Left kidney (tissue), 2 donors: Measurements from ENCODE around the gene FOXO3. TPM values are rescaled to one million over a fixed set of nuclear protein-coding genes. Genes with fewer than 3 reads are reported as not detected.
"Not testable (repeated sequence)": the region's sequence is repeated elsewhere in the genome, so short reads cannot be mapped to it uniquely, and the experiment has no call there.

ENCODE experiments used
- DNase-seq: peaks from one replicate; pipeline ENCODE4 v3.0.0-alpha.2; 2013
- polyA plus RNA-seq: library from polyadenylated mRNA; unstranded; fragments of 120-200 nt; gene quantifications from one replicate; pipeline ENCODE4 v1.2.1, GENCODE V29; 2013; ENCODE audit not compliant: insufficient read length

FOXO3 gene
- polyA plus RNA-seq, 1 donor, result 51.8 TPM

DNA sequence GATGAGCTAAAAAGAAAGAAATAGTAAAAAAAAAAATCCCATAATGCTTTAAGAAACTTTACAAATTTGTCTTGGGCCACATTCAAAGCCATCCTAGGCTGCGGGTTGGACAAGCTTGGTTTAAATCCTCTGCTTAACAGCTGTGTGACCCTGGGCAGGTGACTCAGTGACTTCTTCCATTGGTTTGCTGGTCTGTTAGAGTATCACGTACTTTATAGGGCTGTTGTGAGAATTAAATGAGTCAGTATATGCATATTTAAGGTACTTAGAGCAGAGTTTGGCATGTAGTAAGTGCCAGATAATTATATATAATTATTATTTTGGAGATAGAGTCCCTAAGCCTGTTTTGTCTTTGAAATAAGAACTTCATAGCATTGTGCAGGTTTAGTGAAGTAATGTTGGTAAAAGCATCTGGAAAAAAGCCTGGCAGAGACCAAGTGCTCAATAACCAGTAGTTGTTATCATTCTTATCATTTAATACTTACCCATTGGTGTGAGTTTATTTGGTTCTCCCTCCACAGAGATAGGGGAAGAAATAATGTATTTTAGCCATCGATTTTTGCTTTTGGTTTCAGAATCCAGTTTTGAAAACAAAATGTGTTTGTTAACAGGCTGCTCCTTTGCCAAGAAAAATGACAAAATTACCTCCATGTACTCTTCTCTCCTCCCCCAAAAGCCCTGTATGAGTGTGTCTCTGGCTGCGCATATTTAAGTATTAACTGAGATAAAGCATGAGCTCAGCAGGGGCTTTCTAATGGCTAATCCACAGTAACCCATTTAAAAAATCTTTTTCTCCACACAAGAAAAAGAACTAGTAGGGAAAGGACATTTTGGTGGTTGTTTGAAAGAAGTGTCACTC lies 67.2 kb downstream of the FOXO3 start:
- no peak for DNase-seq

DNA sequence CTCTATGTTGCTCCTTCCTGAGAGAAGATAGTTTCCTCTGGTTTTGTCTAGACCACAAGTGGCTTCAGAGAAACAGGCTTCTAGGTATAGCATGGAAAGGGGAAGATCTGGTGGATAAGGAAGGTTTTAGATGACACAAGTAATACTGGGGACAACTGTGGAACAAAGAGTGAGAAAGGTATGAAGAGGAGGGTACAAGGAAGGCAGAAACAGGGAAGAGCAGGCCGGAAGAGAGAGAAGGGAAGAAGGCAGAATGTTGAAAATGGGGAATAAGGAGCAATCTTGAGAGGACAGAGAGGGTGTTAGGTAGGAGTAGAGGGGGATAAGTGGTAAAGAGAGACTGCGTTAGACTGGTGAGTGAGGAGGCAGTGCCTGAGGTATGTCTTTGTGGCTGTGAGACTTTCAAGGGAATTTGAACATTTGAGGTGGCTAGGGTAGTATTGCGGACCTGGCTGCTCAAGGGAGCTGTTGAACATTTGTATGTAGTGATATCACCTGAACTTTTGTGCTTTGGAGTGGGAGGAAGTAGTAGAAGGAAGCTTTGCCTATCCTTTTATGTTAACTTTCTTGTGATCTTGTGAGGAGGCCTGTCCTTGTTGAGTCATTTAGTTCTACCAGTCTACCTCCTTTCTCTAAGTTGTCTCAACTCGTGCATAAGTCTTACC lies 69.5 kb downstream of the FOXO3 start:
- DNase-seq, result no peak

DNA sequence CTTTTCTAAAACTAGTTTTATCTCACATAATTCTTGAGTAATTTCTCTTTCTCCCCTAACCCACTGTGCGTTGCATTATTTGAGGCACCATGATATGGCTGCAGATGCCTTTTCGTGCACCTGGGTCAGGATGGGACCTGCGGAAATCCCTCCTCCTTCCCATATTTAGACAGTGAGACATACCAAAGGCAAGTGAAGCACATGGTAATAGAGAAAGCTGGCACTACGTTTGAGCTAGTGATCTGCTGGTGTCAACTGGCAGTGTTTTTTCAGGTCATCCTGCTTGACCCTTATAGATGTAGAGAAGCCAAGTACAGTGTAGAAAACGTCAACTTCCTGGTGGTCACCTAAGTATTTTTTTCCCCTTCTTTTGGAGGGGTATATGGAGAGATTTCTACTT lies 71.7 kb downstream of the FOXO3 start:
- DNase-seq, result no peak

DNA sequence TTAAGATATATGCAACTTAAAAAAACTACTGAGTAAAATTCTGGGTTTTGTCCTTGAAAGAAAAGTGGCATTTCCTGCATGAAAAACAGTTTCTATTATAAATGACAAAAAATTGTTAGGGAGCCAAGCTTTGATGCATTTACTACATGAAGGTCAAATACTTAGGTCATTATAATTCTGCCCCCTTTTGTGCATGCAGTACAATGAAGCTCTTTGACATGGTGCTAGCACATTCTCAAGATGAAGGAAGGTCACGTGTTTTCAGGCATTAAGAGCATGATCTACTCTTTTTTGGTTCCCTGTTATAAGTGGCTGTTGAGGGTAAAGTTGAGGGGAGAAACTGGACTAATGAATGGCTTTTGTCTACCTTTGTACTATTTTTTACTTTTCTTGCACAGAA lies 72.7 kb downstream of the FOXO3 start:
- DNase-seq, result no peak

DNA sequence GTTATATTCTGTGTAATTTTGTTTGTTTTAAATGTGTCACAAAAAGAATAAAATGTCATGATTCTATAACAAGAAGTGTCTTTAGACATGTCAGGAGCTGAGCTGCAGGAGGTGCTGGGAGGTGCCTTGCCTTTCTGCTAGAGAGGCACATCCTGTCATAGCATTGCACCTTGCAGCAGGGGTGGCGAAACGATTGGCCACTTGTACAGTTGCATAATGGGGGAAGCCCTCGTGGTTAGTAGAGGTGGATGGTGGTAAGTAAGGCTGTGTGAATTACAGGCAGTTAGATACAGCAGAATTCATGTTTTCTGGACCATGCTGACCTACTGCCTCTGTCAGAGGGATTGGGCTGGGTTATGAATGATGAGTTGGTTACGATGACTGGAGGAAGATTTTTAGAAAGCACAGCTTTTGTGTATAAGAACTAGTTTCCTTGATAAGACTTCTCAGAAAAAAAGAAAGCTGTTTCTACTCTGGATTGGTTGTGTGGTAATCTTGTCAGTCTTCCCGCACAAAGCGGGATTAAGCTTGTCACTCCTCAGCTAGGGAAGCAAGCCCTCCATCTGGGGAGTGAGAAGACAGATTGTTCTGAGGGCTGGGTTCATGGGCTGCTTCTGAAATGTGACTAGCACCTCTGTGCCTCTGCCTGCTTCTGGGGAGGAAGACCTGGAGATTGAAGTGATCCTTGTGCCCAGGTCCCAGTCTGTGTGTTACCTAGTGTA lies 74.9 kb downstream of the FOXO3 start:
- DNase-seq, result no peak

DNA sequence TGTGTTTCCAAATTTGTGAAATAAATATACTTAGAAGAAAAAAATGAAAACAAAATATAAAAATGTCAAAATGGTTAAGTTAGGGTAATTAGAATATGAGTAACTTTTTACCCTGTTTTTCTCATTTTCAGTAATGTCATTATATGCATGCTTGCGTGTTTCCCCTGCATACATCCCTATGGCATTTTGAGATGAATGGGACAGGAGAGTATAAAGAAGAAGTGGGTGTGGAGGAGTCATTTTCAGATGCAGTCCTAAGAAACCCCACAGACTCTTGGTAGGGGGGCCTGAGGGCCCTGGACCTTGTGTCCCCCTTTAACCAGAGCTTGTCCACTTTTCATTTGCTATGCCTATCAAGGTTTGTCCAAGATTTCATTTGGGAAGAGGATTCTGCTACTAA lies 77.2 kb downstream of the FOXO3 start:
- no peak for DNase-seq

DNA sequence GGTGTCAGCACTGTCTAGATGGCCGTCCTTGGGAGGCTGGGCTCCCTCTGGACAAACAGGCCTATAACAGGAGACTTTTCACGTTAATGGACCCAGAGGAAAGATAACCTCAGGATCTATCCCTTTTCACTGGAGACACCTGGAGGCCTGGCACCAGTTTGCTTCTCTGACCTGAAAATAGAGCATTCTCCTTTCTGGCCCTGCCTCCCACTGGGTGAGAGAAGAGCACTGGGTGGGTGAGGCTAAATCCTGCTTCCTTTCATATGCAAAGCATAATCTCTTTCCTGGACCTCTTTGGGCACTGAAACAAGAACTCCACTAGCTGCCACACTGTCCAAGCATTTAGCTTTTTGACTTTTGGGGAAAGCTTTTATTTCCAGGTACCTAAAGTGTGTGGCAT lies 78.3 kb downstream of the FOXO3 start:
- DNase-seq, result no peak

DNA sequence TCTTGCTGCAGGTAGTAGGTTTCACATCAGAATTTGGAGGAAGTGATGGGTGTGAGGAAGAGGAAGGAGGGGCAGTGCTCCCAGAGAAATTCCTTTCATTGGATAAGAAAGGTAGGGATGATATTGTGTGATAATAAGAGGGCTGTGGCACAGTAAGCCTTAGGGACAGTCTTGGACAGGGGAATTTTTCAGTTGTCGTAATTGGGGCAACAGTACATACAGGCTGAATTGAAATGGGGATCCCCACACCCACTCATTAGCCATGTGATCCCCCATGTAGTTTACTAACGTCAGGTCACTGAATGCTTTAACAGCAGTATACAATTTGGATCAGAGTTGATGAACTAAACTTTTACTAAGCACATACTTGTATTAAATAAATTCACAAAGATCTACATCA lies 79.4 kb downstream of the FOXO3 start:
- no peak for DNase-seq

DNA sequence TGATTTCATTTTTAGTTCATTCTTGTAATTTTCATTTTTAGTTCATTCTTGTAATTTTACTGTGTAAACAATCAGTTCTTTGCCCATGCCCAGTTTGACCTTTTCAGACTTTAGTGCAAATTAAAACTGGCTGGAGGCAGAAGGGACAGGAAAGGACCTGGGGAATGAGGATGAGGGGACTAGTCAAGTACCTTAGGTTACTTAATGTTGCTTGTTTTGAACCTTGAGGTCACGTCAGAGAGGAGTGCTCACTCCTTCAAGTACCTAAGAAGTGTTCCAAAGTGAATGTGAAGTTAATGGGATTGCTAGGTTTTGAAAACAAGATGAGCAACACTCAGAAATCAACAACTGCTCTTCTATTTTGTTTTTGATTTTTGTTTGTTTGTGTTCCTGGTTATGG lies 82.5 kb downstream of the FOXO3 start:
- no peak for DNase-seq

DNA sequence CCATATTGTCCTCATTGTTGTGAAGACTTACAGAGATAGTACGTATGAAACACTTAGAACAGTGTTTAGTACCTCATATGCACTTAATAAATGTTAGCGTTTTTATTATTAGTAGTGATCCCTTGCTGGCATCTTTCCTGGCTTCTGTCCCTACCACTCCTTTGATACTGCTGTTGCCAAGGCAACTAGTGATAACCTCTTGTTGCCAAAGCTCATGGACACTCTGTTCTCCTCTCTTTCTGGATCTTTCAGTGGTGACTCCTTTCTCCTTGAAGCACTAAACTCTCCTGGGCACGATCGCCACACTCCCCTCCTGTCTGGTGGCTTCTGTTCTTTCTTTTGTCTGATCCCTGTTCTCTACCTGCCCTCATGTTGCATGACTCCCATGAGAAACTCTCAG lies 83.5 kb downstream of the FOXO3 start:
- no peak for DNase-seq

DNA sequence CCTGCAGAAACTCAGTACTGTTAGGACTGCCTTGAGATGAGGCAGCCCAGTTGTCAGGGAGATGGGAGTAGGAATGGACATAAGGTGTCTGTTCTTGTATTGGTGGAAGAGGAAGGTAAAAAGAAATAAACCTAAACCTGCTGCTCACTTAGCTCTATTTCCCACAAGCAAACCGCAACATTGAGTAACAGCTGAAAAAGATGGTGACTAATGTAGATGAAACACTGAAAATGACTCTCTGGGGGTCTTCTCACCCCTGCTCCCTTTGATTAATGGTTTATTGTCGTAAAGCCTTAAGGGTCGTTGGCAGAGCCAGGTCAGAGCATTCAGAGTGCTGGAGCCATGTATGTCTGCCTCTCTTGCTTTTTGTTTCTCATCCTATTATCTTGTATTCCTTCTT lies 87.5 kb downstream of the FOXO3 start:
- no peak for DNase-seq

DNA sequence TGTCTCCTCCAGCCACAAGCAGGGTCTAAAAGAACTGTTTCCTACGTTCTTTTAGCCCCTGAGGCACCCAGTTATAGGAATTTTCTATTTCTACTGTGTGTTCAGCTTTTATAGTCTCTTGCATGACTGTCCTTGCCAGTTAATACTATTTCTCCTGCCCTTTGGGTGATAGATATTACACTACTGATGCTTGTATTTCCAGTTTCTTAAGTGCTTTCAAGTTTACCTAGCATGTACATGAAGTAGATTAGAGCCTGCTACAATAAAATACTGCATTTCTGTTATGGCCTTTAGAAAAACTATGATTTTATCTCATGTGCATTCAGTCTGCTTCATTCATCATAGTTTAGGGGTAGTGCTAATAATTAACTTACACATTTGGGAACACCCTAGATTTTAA lies 89.6 kb downstream of the FOXO3 start:
- DNase-seq, result no peak

DNA sequence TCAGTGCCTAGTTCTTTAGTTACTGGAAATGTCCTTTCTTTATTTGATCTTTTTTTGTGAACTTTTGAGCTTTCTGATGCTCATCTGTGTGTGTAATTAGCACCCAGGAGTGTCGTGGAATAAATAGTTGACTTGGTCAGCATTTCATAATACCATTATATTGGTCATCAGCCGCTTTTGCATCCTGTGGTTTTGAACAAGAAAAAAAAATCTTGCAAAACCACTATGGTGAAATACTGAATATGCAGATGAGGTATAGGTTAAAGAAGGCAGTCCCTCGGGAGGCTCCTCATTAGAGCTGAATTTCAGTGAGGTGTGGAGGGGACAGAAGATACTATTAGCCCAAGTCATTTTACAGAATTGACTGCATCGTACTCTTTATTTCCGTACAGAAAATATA lies 90.1 kb downstream of the FOXO3 start:
- no peak for DNase-seq

DNA sequence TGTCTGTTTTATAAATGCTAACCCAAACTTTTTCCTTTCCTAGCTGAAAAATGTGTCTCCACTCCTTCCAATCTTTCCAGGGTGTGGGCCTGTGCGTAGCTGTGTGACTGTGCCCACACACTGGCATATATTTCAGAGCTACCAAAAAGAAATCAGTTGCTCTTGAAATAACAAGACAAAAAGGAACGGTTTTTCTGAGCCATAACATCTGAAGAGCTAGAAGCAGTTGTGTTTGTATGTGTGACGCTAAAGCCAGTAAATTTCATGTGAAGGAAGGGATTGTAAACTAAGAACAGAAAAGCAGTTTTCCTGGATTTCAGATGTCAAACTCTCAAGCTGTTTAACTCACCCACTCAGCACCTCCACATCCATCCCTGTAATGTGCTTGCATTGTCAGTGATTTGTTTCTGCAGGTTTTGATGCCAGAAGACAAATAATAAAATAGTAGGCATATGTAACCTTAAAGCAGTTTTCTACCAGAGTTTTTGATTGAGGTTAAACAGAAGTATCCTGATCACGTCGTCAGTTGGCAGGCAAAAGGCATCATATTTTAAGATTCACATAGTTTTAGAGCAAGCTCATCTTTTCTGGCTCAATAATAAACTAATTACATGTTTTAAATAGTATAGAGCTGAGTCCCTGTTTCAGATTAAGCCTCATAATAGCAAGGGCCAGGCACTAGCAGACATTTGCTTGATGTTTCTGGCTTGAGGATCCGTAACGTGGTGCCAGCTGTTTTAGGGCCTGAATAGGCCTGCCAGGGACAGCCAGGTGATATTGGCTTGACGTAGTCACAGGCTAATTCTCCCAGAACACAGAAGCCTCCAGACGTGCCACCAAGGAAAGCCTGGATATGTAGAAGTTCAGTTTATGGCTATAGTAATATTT lies 90.9 kb downstream of the FOXO3 start:
- DNase-seq, result no peak

DNA sequence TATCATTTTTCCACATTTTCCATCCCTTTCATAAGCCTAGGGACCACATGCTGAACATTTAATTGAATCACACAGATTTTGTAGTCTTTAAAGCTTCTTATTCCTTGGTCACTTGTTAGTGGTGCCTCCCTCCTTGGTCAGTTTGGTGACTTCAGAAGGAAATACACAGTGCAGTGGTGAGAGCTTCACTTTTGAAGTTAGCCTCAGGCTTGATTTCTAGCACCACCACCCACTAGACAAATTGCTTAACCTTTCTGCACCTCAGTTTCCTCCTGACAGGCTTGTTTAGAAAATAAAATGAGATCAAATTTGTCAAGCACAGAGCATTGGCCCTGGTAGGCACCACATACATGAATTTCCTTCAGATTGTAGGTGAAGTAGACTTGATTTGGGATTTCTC lies 91.7 kb downstream of the FOXO3 start:
- no peak for DNase-seq

DNA sequence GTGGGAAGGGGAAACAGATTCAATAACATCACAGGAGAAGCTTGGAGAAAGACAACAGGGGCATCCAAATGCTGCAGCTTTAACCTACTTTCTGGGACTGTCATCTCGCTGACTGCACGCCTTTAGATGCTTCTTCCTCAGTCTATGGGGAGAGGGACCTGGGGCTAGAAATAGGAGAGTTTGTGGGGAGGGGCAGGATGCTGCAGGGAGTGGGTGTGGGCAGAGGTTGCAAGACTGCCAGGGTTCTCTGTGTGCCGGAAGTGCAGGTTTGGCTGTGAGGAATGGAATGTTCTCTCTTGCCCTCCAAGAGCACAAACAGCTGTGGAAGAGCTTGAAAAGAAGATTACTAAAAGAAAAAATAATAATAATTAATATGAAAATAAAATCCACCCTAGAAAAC lies 93.2 kb downstream of the FOXO3 start:
- DNase-seq, result no peak

DNA sequence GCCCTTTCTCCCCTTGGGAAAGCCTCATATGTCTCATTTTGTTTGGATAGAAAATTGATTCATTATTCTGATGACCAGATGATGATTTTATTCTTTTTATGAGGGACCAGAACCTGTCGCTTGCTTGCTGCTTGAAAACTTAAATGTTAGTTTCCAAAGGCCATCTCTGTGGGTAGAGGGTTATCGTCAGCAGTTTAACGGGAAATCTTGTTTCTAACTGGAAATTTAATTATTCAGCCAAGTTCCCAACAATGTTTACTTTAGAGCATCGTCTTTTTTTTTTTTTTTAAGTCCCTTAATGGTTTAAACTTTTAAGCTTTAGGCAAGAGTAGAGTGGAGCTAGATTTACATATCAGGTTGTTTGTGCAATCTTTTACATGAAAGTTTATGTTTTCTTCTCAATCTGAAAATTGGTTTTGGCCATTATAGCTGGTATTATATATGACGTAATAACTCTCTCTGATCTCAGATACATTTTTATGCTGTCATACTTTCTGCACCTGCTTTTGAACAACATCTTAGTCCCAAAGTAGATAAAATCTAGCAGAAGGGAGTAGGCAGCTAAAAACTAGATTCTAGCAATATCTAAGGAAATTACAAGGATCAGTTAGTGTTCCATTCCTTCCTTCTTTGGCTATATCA lies 93.9 kb downstream of the FOXO3 start:
- DNase-seq, result no peak

DNA sequence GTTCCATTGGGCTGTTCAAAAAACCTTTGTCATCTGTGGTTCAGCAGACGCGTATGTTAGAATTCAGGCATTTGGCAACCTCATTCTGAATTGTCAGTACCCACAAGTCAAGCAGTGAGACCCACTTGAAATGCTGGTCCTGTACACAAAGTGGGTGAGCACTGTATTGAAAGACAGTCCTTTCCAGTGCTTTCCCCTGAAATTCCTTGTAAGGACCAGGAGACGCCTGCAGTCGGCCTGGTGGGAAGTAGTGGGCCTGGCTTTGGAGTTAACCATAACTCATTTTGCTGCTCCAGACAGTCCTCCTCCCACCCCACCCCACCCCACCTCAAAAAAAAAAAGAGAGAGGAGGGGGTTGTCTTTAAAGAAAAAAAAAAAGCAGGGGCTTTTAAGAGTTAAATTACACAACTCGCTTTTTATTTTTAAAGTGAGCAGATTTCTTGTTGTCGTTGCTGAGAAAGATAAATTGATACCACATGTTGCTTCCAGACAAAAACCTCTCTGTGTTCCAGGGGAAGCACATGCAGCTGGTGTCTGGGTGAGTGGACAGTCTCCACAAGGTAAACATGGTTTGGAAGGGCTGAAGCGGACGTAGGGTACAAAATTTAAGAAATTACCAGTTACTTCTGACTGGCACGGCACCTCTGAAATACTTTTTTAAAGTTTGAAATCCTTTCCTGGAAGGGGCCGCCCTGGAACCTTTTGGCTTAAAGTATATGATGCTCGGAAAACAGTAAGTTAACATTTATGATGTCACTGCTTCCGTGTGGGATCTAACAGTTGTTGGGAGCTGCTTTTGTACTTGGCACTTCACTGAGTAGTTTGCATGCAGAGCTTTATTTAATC lies 95.3 kb downstream of the FOXO3 start:
- no peak for DNase-seq

DNA sequence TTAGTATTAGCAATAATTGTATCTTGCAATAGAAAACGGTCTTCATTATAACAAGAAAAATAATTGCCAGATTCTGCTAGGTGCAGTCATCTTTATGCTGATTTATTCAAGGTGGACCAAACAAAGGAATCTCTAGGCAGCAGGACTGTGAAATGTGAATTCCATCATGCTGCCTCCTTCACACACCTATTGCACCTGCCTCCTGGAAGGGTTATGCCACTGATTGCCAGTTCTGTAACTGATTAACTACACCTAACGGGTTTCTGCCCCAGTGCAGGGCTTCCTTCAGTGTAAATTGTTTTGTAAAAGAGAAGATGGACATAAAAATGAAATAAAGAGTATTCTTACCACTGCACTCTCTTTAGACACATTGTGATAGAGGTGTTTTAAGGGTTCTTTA lies 96.1 kb downstream of the FOXO3 start:
- DNase-seq, result no peak

DNA sequence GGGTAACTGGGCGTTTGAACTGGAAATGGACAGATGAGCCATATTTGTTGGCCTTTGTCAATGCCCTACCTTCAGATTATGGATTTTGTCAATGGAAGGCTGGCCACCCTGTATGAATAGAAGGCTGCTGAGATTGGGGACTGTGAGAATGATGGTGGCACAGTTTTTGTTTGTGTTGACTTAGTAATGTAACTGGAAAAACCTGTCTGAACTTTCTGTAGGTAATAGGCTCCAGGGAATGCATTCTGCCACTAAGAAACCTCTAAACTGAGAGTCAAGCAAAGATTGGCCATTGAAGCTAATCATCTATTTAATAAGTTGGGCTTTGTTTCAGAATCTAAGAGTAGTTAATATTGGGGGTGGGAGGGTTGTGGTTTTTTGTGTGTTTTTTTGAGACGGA lies 97.5 kb downstream of the FOXO3 start:
- DNase-seq, result no peak

DNA sequence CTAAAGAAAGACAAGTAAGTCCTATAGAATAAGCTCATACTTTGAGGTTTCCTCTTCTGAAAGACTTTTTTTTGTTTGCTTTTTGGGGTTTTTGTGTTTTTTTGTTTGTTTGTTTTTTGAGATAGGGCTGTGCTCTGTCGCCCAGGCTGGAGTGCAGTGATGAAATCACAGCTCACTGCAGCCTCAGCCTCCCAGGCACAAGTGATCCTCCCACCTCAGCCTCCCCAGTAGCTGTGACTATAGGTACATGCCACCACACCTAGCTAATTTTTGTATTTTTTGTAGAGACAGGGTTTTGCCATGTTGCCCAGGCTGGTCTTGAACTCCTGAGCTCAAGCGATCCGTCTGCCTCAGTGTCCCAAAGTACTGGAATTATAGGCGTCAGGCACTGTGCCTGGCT lies 98.1 kb downstream of the FOXO3 start:
- DNase-seq, result not testable (repeated sequence)
